GM19397 (cell line): Measurements from ENCODE around the gene SMAD6.
"Not testable (repeated sequence)": the region's sequence is repeated elsewhere in the genome, so short reads cannot be mapped to it uniquely, and the experiment has no call there.

Experiments
- ATAC-seq: cut with Tn5 transposase; IDR thresholded peaks from one replicate; pipeline ENCODE4 v1.9.1; 2021; ENCODE audit warnings: mild to moderate bottlenecking, moderate library complexity; ENCODE audit not compliant: unreplicated experiment

SMAD6 gene

GRCh38 chr15:66755298-66756068 lies 53.4 kb downstream of the SMAD6 start:
- no peak for ATAC-seq

- no peak for ATAC-seq
Observed at GRCh38 chr15:66756295-66756694, 54.3 kb downstream of the SMAD6 start.

- no peak for ATAC-seq
Observed at GRCh38 chr15:66757030-66757429, 55.0 kb downstream of the SMAD6 start.

GRCh38 chr15:66757521-66757920 lies 55.5 kb downstream of the SMAD6 start:
- ATAC-seq: no peak

GRCh38 chr15:66758217-66758616 lies 56.2 kb downstream of the SMAD6 start:
- not testable (repeated sequence) for ATAC-seq

GRCh38 chr15:66758844-66759243 lies 56.8 kb downstream of the SMAD6 start:
- no peak for ATAC-seq

GRCh38 chr15:66760097-66760967 lies 58.3 kb downstream of the SMAD6 start:
- no peak for ATAC-seq

GRCh38 chr15:66760968-66761725 lies 59.1 kb downstream of the SMAD6 start:
- ATAC-seq: no peak

GRCh38 chr15:66761726-66762595 lies 59.9 kb downstream of the SMAD6 start:
- no peak for ATAC-seq

- ATAC-seq: no peak
Observed at GRCh38 chr15:66763186-66764071, 61.4 kb downstream of the SMAD6 start.

GRCh38 chr15:66764072-66764786 lies 62.2 kb downstream of the SMAD6 start:
- no peak for ATAC-seq

- ATAC-seq: no peak
Observed at GRCh38 chr15:66765478-66766281, 63.6 kb downstream of the SMAD6 start.

GRCh38 chr15:66766282-66767230 lies 64.5 kb downstream of the SMAD6 start:
- ATAC-seq: no peak

- ATAC-seq: no peak
Observed at GRCh38 chr15:66767240-66767659, 65.2 kb downstream of the SMAD6 start.

- ATAC-seq: no peak
Observed at GRCh38 chr15:66768987-66769386, 67.0 kb downstream of the SMAD6 start.

GRCh38 chr15:66770518-66771350 lies 68.7 kb downstream of the SMAD6 start:
- no peak for ATAC-seq
